ENCODE measurements around the gene GINM1. TPM values are rescaled to one million over a fixed set of nuclear protein-coding genes. Genes with fewer than 3 reads are reported as not detected.

GINM1 gene
- total RNA-seq, 1 experiment from 2014 or later: 25.0 TPM

DNA sequence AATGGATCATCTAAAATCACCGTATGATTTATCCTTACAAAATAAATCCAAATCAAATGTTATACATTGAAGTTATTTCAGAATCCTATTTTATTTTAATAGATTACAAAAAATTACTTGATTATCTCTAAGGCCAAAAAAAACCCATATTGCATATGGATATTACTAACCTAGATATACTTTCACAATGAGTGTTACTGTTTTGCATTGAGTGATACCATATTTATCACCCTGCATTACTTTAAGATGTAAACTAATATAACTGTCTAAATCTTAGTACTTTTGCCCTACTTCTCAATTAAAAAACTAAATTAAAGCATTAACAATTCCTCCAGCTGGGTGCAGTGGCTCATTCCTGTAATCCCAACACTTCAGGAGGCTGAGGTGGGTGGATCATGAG lies 31.4 kb upstream of the GINM1 start:
- H3K27me3 ChIP-seq (ENCODE audit: insufficient read depth, low read length): no peaks in the 10 kb centered on the region
- no peak overlapping the region for H3K9ac ChIP-seq (ENCODE audit: low read length)
- ChIA-PET POLR2A (no interaction called here), RAD21 (ENCODE audit: low non-redundant PET in 1 of 2, low total read pairs in 2 of 2, uncharacterized antibody in 2 of 2, unreplicated experiment in 2 of 2) (no interaction called here), CTCF (no interaction called here)
- no peak for TF ChIP-seq FOSL1 (IDR thresholded peaks at IDR 0.05; ENCODE audit: low read depth)
- no peak for TF ChIP-seq POLR2A (IDR thresholded peaks at IDR 0.05; ENCODE audit: borderline replicate concordance, extremely low read depth, insufficient read depth, insufficient read length)
- no peak for TF ChIP-seq ZNF274 (IDR thresholded peaks at IDR 0.05; ENCODE audit: low read depth, low read length)
- TF ChIP-seq EZH2phosphoT487 (IDR thresholded peaks at IDR 0.05; ENCODE audit: borderline replicate concordance): no peak
- no peak for TF ChIP-seq CEBPB (IDR thresholded peaks at IDR 0.05; ENCODE audit: low read depth)
- TF ChIP-seq CBX3 (IDR thresholded peaks at IDR 0.05; ENCODE audit: low read depth): no peak
- TF ChIP-seq ATF3 (IDR thresholded peaks at IDR 0.05): no peak
- TF ChIP-seq, protein P1, sequence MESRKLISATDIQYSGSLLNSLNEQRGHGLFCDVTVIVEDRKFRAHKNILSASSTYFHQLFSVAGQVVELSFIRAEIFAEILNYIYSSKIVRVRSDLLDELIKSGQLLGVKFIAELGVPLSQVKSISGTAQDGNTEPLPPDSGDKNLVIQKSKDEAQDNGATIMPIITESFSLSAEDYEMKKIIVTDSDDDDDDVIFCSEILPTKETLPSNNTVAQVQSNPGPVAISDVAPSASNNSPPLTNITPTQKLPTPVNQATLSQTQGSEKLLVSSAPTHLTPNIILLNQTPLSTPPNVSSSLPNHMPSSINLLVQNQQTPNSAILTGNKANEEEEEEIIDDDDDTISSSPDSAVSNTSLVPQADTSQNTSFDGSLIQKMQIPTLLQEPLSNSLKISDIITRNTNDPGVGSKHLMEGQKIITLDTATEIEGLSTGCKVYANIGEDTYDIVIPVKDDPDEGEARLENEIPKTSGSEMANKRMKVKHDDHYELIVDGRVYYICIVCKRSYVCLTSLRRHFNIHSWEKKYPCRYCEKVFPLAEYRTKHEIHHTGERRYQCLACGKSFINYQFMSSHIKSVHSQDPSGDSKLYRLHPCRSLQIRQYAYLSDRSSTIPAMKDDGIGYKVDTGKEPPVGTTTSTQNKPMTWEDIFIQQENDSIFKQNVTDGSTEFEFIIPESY (IDR thresholded peaks at IDR 0.05; ENCODE audit: extremely low read depth, insufficient replicate concordance, low read length): no peak
- TF ChIP-seq CTCF (IDR thresholded peaks at IDR 0.05 in 2 of 3, conservative IDR thresholded peaks at IDR 0.05 in 1 of 3; ENCODE audit: borderline replicate concordance in 1 of 3, insufficient read depth in 1 of 3, low read depth in 2 of 3, low read length in 2 of 3): no peak
- TF ChIP-seq SIN3A (IDR thresholded peaks at IDR 0.05; ENCODE audit: low read depth): no peak
- no peak for TF ChIP-seq YY1 (IDR thresholded peaks at IDR 0.05; ENCODE audit: extremely low read depth, insufficient replicate concordance, low read depth, low read length)
- TF ChIP-seq SP1 (IDR thresholded peaks at IDR 0.05; ENCODE audit: low read depth): no peak
- no peak for TF ChIP-seq RAD21 (IDR thresholded peaks at IDR 0.05; ENCODE audit: low read depth)
- no peak overlapping the region for H3K4me2 ChIP-seq (ENCODE audit: low read length)
- intact Hi-C loops (cut with micrococcal nuclease): no loop called here
- H3K9me2 ChIP-seq (ENCODE audit: insufficient read depth): no peaks in the 10 kb centered on the region
- no peak overlapping the region for H3K27ac ChIP-seq (ENCODE audit: low read depth, low read length)
- peaks cover 35 to 49% of the 10 kb centered on the region in 2 experiments; a peak in 3 of 4 replicates for H3K36me3 ChIP-seq (ENCODE audit: control insufficient read depth in 1 of 2, insufficient read depth in 2 of 2, low read length in 2 of 2)
- no peak overlapping the region for H3K4me3 ChIP-seq (replicated peaks in 1 of 2; ENCODE audit: low read depth in 1 of 2, low read length in 2 of 2)
- no peak for DNase-seq (ENCODE audit: low read depth, low spot score)
- H3K9me3 ChIP-seq (ENCODE audit: control insufficient read depth in 1 of 2, insufficient read depth in 1 of 2, low read depth in 1 of 2, low read length in 2 of 2): no peaks in the 10 kb centered on the region
- no peak overlapping the region for H2AFZ ChIP-seq (ENCODE audit: low read depth, low read length, poor library complexity, severe bottlenecking)
- no TSS peak for BruUV-seq (replicated peaks)
- no peak for ATAC-seq
- H4K20me1 ChIP-seq (ENCODE audit: insufficient read depth): no peaks in the 10 kb centered on the region
- H3K79me2 ChIP-seq (ENCODE audit: insufficient read depth, low read length): peaks cover 8% of the 10 kb centered on the region; the same call in 1 of the 2 replicates
- H3K4me1 ChIP-seq (ENCODE audit: control insufficient read depth in 1 of 2, insufficient read depth in 2 of 2, low read length in 2 of 2): no peaks in the 10 kb centered on the region
